Smooth muscle cell (in vitro differentiated cells): ENCODE data around the gene MACROD2. TPM values are rescaled to one million over a fixed set of nuclear protein-coding genes. Genes with fewer than 3 reads are reported as not detected.
"Not testable (repeated sequence)": the region's sequence is repeated elsewhere in the genome, so short reads cannot be mapped to it uniquely, and the experiment has no call there.

Source experiments
- DNase-seq: peaks from one replicate; lab custom pipeline; 2025; ENCODE audit not compliant: unreplicated experiment; lab: John Stamatoyannopoulos, UW
- H2AFZ ChIP-seq: fragments of 200-600 bp; sonication (generic); 2 replicates; pipeline ENCODE4 v1.6.0; 2016; ENCODE audit warnings: antibody characterized with exemption, low read depth, mild to moderate bottlenecking
- H3F3A ChIP-seq: fragments of 200-600 bp; sonication (generic); 2 replicates; pipeline ENCODE4 v1.6.0; 2017; ENCODE audit warnings: antibody characterized with exemption, low read depth
- H3K27ac ChIP-seq: fragments of 200-600 bp; sonication (generic); 2 replicates; pipeline ENCODE4 v1.5.1; 2016; ENCODE audit warnings: low read depth, mild to moderate bottlenecking
- H3K27me3 ChIP-seq: fragments of 200-600 bp; sonication (generic); 2 replicates; pipeline ENCODE4 v1.6.1; 2016; ENCODE audit warnings: low read depth, mild to moderate bottlenecking
- H3K36me3 ChIP-seq: fragments of 200-600 bp; sonication (generic); 2 replicates; pipeline ENCODE4 v1.5.1; 2016; ENCODE audit warnings: low read depth
- H3K4me1 ChIP-seq: fragments of 200-600 bp; sonication (generic); 2 replicates; pipeline ENCODE4 v1.5.1; 2016; ENCODE audit warnings: low read depth
- H3K4me2 ChIP-seq: fragments of 200-600 bp; sonication (generic); 2 replicates; pipeline ENCODE4 v1.6.0; 2016; ENCODE audit warnings: mild to moderate bottlenecking
- H3K4me3 ChIP-seq: fragments of 200-600 bp; sonication (generic); 2 replicates; pipeline ENCODE4 v1.5.1; 2016; ENCODE audit warnings: mild to moderate bottlenecking
- H3K79me2 ChIP-seq: fragments of 200-600 bp; sonication (generic); 2 replicates; pipeline ENCODE4 v1.6.0; 2016; ENCODE audit warnings: low read depth, mild to moderate bottlenecking
- H3K9ac ChIP-seq: fragments of 200-600 bp; sonication (generic); 2 replicates; pipeline ENCODE4 v1.6.0; 2016; ENCODE audit warnings: low read depth
- H3K9me3 ChIP-seq: fragments of 200-600 bp; sonication (generic); replicated peaks from 2 replicates; pipeline ENCODE4 v1.5.1; 2016; ENCODE audit warnings: low read depth
- H4K20me1 ChIP-seq: fragments of 200-600 bp; sonication (generic); 2 replicates; pipeline ENCODE4 v1.6.0; 2016; ENCODE audit warnings: low read depth
- CTCF ChIP-seq: fragments of 200-600 bp; sonication (generic); IDR thresholded peaks from 2 replicates; pipeline ENCODE4 v1.5.1; 2017; ENCODE audit warnings: borderline replicate concordance, mild to moderate bottlenecking, antibody characterized with exemption; ENCODE audit not compliant: insufficient read depth, poor library complexity, severe bottlenecking
- WGBS: methylation state at CpG from one replicate; pipeline ENCODE4 v1.1.7; 2016; ENCODE audit warnings: low lambda C conversion rate; 5-methylcytosine and 5-hydroxymethylcytosine counted together
- polyA plus RNA-seq: library from polyadenylated mRNA; unstranded; fragments of >200 nt; fragmentation: Nextera tagmentation; extraction: Ambion mirVana; gene quantifications from 2 replicates; pipeline ENCODE4 v1.2.1, GENCODE V29; 2016
- total RNA-seq: library from RNA; depleted of rRNA; stranded (reverse); fragments of >200 nt; gene quantifications from 2 replicates; pipeline ENCODE4 v1.2.3, GENCODE V29; 2014

The MACROD2 gene
- total and polyA plus RNA-seq, 2 experiments from 2014 or later, result 0.04 to 0.32 TPM

DNA sequence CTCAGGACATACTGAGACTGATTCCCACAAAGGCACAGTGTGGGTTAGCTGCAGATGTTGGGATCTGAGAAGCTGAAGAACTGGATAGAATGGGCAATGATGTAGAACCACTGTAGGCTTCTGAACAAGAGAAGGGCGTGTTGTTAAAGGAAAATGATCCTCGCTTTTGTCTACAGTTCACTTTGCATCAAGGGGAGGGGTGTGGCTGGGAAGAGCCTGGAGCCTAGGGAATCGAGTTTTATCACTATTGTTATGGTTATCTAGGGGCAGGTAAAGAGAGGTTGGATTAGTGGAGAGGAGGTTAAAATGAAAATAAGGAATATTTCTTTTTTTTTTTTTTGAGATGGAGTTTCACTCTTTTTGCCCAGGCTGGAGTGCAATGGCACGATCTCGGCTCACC is 1809.8 kb downstream of the MACROD2 start:
- Histone ChIP-seq H3K27me3 (no peaks in the 10 kb centered on the region), H3F3A (no peaks in the 10 kb centered on the region), H3K4me3 (no peak overlapping the region), H4K20me1 (no peaks in the 10 kb centered on the region), H3K4me1 (no peaks in the 10 kb centered on the region), H3K79me2 (no peaks in the 10 kb centered on the region), H3K27ac (no peak overlapping the region), H3K9me3 (no peaks in the 10 kb centered on the region), H2AFZ (no peak overlapping the region), H3K36me3 (no peaks in the 10 kb centered on the region), H3K9ac (no peak overlapping the region), H3K4me2 (no peak overlapping the region)
- no peak for TF ChIP-seq CTCF
- WGBS, result 93% methylated on average over 5 of the region's 5 CpGs
- no peak for DNase-seq

DNA sequence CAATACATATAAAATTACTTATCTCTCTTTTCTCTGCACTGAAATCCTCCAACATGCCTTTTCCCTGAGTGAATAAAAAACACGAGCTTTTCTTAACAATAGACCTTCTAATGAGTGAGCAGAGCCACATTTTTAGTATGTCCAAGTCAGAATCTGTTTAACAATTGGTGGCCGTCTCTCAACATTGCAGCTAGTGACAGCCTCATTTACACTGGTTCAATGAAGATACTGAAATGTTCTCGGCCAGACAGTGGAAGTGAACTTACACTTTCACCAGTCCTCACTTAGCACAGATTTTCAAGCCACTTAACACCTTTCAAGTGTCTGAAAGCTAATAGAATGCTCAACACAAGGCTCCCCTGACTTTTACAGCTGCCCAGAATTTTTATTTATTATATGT is 1810.8 kb downstream of the MACROD2 start:
- Histone ChIP-seq H3K27me3 (no peaks in the 10 kb centered on the region), H4K20me1 (no peaks in the 10 kb centered on the region), H3K4me1 (no peaks in the 10 kb centered on the region), H3K4me3 (no peak overlapping the region), H3K79me2 (no peaks in the 10 kb centered on the region), H3K27ac (no peak overlapping the region), H2AFZ (no peak overlapping the region), H3K9me3 (no peaks in the 10 kb centered on the region), H3K9ac (no peak overlapping the region), H3F3A (no peaks in the 10 kb centered on the region), H3K4me2 (no peak overlapping the region), H3K36me3 (no peaks in the 10 kb centered on the region)
- no peak for TF ChIP-seq CTCF
- WGBS, result 84% methylated on average over 3 of the region's 3 CpGs
- DNase-seq, result no peak

DNA sequence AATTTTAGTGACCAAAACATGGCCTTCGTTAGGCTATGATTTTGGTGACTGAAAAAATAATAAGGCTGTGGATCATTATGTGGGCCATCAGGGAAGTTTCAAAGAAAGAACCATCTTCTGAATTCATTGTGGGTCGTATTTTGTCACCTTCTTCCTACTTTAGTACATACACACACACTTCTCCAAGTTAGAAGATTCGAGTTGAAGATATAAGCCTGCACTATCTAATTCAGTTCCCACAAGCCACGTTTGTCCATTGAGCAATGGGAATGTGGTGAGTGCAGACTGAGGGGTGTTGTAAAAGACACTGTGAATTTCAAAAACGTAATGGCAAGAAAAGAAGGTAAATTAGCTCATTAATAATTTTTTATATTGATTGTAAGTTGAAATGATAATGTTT is 1812.0 kb downstream of the MACROD2 start:
- Histone ChIP-seq H3K36me3 (no peaks in the 10 kb centered on the region), H3K27ac (no peak overlapping the region), H3K4me2 (no peak overlapping the region), H3F3A (no peaks in the 10 kb centered on the region), H3K9me3 (no peaks in the 10 kb centered on the region), H3K4me1 (no peaks in the 10 kb centered on the region), H4K20me1 (no peaks in the 10 kb centered on the region), H3K9ac (no peak overlapping the region), H3K4me3 (no peak overlapping the region), H3K79me2 (no peaks in the 10 kb centered on the region), H2AFZ (no peak overlapping the region), H3K27me3 (no peaks in the 10 kb centered on the region)
- WGBS, result 86% methylated on average over 5 of the region's 5 CpGs
- DNase-seq, result no peak
- no peak for TF ChIP-seq CTCF

- H3K4me3 ChIP-seq, H2AFZ ChIP-seq, H3K9me3 ChIP-seq, H3K79me2 ChIP-seq, H3F3A ChIP-seq, H4K20me1 ChIP-seq, DNase-seq, H3K4me1 ChIP-seq, H3K27me3 ChIP-seq, H3K27ac ChIP-seq, H3K36me3 ChIP-seq, H3K9ac ChIP-seq, H3K4me2 ChIP-seq: not testable (repeated sequence)
- WGBS, result 98% methylated on average over 8 of the region's 8 CpGs
These were observed 1812.5 kb downstream of the MACROD2 start for GRCh38 chr20:15807771-15808170.
